M059J (cell line): ENCODE data around the gene MGAT5B. TPM values are rescaled to one million over a fixed set of nuclear protein-coding genes. Genes with fewer than 3 reads are reported as not detected.
A peak's percentile ranks its signal among the peaks of the same experiment; 100 is the strongest.
"Not testable (repeated sequence)": the region's sequence is repeated elsewhere in the genome, so short reads cannot be mapped to it uniquely, and the experiment has no call there.

Source experiments
- DNase-seq: peaks from one replicate; pipeline ENCODE4 v3.0.0-alpha.2; 2012; ENCODE audit warnings: low read depth
- total RNA-seq: library from RNA; depleted of rRNA; stranded (reverse); fragments of >200 nt; shearing (Covaris generic); gene quantifications from 2 replicates; pipeline ENCODE4 v1.2.3, GENCODE V29; 2014

The MGAT5B gene
- total RNA-seq, 1 experiment from 2014 or later, result 11.8 TPM

- DNase-seq, result no peak
Observed at GRCh38 chr17:76848670-76849069, 19.5 kb upstream of the MGAT5B start.

- DNase-seq, result not testable (repeated sequence)
Observed at GRCh38 chr17:76849160-76849559, 19.0 kb upstream of the MGAT5B start.

DNA sequence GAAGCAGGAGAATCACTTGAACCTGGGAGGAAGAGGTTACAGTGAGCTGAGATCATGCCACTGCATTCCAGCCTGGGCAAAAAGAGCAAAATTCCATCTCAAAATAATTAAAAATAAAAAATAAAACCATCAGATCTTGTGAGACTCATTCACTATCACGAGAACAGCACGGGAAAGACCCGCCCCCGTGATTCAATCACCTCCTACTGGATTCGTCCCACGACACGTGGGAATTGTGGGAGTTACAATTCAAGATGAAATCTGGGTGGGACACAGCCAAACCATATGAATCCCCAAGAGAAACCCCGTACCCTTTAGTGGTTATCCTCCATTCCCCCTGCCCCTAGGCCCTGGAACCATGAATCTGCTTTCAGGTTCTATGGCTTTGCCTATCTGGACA is 15.4 kb upstream of the MGAT5B start:
- DNase-seq, result no peak

DNA sequence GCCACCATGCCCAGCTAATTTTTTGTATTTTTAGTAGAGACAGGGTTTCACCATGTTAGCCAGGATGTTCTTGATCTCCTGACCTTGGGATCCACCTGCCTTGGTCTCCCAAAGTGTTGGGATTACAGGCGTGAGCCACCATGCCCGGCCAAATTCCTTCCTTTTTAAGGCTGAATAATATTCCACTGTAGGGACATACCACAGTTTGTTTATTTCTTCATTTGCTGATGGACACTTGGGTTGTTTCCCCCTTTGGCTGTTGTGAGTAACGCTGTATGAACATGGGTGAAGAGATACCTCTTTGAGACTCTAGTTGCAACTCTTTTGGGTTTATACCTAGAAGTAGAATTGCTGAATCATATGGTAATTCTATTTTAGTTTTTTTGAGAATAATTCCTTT is 13.1 kb upstream of the MGAT5B start:
- DNase-seq, result no peak

DNA sequence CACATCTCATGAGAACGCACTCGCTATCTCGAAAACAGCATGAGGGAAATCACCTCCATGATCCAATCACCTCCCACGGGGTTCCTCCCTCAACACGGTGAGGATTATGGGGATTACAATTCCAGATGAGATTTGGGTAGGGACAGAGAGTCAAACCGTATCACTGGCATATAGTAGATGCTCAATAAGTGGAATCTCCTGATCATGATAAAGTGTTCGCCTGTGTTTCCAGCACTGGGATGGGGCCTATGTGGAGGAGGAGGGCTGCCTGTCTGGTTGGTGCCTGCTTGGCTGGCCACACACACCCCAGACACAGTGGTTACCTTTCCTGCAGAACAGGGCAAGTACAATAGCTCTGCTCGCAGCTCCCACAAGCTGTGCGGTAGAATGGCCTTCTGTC is 6.1 kb upstream of the MGAT5B start:
- no peak for DNase-seq

GRCh38 chr17:76862494-76862893 is 5.7 kb upstream of the MGAT5B start:
- DNase-seq, result no peak

GRCh38 chr17:76864024-76864423 is 4.2 kb upstream of the MGAT5B start:
- DNase-seq, result no peak

- DNase-seq, result no peak
Observed at GRCh38 chr17:76865174-76865573, 3.0 kb upstream of the MGAT5B start.

DNA sequence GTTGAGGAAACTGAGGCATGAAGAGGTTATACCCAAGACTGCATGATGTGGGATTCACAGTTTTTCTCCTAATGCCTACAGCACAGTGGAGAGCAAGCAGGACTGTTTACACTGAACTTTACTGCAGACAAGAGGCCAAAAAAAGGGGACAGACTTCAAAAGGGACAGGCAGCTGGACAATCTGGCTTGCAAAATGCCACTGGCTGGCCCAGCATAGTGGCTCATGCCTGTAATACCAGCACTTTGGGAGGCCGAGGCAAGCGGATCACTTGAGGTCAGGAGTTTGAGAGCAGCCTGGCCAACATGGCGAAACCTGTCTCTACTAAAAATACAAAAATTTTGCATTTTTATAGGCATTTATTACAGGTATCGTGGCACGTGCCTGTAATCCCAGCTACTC is 2.0 kb upstream of the MGAT5B start:
- no peak for DNase-seq

DNA sequence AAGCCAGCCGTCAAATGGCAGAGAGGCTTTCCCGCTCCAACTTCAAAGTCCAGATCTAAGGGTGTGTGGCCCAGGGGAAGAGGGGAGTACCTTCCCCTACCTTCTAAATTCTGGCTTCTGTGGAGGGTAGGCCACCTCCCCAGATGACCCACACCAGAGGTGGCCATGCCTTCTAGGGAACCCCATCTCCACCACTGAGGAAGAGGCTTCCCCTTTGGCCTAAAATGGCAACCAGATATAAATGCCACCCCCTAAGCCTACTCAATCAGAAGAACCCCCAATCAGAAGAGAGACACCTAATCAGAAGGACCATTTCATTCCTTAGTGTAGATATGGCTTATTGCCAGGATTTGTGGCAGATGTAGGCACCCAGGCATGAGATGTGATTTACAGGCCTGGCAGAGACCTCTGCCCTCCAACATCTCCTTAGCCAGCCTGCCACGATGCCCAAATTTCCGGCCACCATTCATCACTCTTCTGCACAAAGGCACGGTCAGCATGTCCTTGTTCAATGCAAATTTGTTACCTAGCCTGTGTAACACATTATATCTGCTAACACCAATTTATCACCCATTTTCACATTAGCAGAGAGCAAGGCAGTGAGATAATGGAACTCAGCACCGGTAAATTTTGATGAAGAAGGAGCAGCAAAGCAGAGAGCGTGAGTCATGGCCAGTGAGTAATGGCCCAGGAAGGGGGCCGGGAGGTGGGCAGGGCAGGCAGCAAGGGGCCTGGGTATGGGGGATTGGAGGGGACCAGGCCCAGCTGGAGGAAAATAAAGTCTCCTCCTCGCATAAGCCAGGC is 1.2 kb upstream of the MGAT5B start:
- peak; percentile 79 for DNase-seq

DNA sequence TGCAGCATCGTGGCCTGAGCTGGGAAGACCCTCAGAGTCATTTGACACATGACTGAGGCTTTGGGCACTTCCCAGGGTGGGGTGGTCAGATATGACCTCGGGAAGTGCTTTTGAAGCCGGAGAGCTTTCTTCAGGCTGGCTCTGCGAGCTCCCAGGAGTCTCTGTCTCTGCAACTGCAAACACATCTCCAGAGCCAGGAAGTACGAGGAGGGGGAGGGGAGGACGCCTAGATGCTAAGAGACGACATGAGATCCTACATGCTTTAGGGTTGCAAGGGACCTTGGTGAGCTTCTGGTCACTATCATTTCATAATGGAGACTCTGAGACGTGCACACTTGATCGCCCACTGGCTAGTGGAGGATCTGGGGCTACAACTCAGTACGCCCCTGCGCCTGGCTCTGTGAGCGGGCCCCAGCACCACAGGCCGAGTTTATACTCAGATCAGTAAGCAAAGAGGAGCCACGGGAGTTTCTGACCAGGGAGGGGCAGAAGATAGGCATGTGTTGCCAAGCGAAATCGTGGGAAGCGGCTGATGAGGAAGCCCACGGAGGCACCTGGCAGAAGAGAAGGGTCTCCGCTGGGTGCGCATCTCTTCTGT is 527 bp upstream of the MGAT5B start:
- peak; percentile 75 for DNase-seq

GRCh38 chr17:76868669-76869495 is 678 bp downstream of the MGAT5B start:
- DNase-seq, result peak; percentile 36

- no peak for DNase-seq
Observed at GRCh38 chr17:76869496-76870376, 1.5 kb downstream of the MGAT5B start.

DNA sequence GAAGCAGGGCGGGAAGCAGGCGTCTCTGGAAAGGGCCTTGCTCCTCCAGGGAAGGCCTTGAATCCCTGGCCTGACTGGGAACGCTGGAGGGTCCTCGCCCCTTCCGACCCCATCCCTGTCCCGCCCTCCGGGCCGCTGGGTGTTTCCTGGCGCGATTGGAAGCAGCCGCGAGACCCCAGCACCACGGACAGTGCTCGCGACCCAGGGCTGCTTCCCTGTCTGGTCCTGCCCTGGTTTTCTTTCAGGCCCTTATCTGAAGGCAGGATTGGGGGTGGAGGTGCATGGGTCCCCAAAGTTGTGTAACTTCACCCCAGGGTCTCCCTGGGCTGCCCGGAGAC is 2.1 kb downstream of the MGAT5B start:
- no peak for DNase-seq

DNA sequence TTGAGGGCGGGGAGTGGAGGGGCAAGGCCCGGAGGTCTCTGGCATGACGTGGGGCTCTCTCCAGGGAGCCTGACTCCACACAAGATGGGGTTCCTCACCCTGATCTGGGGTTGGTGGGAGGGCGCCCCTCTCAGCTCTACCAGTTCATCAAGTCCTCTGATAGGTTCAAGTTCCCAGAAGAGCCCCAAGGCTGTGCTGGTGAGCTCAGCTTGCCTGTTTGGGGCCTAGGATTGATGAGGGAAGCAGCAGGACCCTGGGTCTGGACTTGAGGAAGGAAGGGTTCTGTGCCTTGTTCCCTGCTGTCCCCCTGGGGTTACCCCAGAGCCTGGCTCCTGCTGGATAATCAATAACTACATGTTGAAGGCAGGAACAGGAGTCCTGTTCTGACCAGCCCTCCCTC is 3.5 kb downstream of the MGAT5B start:
- peak; percentile 38 for DNase-seq

GRCh38 chr17:76872221-76872873 is 4.1 kb downstream of the MGAT5B start:
- peak; percentile 98 for DNase-seq

GRCh38 chr17:76872874-76873221 is 4.6 kb downstream of the MGAT5B start:
- DNase-seq, result no peak

GRCh38 chr17:76873856-76874255 is 5.7 kb downstream of the MGAT5B start:
- peak; percentile 32 for DNase-seq

DNA sequence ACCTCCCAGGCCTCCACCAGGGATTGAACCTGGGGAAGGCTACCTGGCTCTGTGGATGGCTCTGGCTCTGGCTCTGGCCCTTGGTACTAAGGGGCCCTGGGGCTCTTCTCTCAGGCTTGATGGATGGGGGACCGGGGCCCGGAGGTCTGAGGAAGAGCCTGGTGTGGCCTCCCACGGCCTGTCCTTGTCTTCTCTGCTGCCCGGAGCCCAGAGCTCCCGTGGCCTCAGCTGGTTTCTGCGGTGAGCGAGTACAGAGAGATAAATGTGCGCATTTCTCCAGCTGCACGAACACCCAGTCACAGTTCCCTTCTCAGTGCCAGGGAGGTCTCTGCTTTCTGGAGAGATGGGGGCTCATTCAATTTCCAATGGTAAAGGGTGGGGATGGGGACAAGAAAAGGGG is 9.2 kb downstream of the MGAT5B start:
- DNase-seq, result no peak

- DNase-seq, result no peak
Observed at GRCh38 chr17:76878568-76878967, 10.4 kb downstream of the MGAT5B start.

DNA sequence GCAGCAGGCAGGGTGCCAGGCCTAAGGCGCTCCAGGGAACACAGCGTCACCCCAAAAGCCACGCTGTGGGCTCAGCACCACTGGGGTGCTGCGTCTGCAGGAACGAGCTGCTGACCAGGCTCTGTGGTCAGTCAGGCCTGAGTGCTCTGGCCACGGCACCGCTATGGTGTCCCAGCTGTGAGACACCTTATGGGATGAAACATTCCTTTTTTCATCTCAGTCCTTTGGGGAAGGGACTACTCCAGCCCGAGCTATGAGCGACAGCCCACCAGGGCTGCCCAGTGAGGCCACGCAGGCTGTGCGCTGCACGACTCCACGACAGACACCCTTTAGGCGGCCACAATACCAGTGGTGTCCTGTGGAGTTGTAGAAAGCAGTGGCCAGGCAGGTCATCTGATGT is 11.1 kb downstream of the MGAT5B start:
- no peak for DNase-seq
